Stomach (tissue), 9 donors: ENCODE data around the gene PLCB1. TPM values are rescaled to one million over a fixed set of nuclear protein-coding genes. Genes with fewer than 3 reads are reported as not detected.

Experiments
- DNase-seq, 2 donors: peaks; one replicate each; pipeline versions ENCODE4 v3.0.0 to v3.0.0-alpha.2; 2013 to 2019
- H3K27ac ChIP-seq, 5 donors: fragments of 200-600 bp in 4 of 5; sonication (generic) in 4 of 5; one replicate each; pipeline ENCODE4 v1.5.1; 2013 to 2019; ENCODE audit warnings: mild to moderate bottlenecking in 1 of 5, moderate library complexity in 1 of 5
- H3K27me3 ChIP-seq, 3 donors: fragments of 200-600 bp; sonication (generic); one replicate each; pipeline ENCODE4 v1.5.1; 2017 to 2019; ENCODE audit warnings: mixed run types in 1 of 3
- H3K36me3 ChIP-seq, 4 donors: fragments of 200-600 bp; sonication (generic); 1 replicate in 3 of 4; 2 replicates in 1 of 4; pipeline ENCODE4 v1.5.1; 2016 to 2019
- H3K4me1 ChIP-seq, 4 donors: fragments of 200-600 bp; sonication (generic); one replicate each; pipeline ENCODE4 v1.5.1; 2016 to 2019
- H3K4me3 ChIP-seq, 4 donors: fragments of 200-600 bp; sonication (generic) in 3 of 4; one replicate each; pipeline ENCODE4 v1.5.1; 2016 to 2019; ENCODE audit warnings: mild to moderate bottlenecking in 1 of 4
- H3K9me3 ChIP-seq, 4 donors: fragments of 200-600 bp; sonication (generic); one replicate each; pipeline ENCODE4 v1.5.1; 2016 to 2019
- CTCF ChIP-seq, 7 experiments: fragments of 450-650 bp in 4 of 7; fragments of 200-600 bp in 3 of 7; sonication (generic) in 3 of 7; IDR thresholded peaks; one replicate each; pipeline ENCODE4 v1.5.1; 2016 to 2019; ENCODE audit warnings: antibody characterized with exemption in 7 of 7, control low read depth in 2 of 7, mild to moderate bottlenecking in 1 of 7
- EP300 ChIP-seq: sonication (generic); formaldehyde crosslinking; IDR thresholded peaks from one replicate; pipeline ENCODE4 v1.6.1; 2017; ENCODE audit warnings: antibody characterized with exemption
- POLR2A ChIP-seq, 4 donors: fragments of 450-650 bp; IDR thresholded peaks; one replicate each; pipeline ENCODE4 v1.6.1; 2016; ENCODE audit warnings: antibody characterized with exemption in 4 of 4, control low read depth in 2 of 4, mild to moderate bottlenecking in 1 of 4, moderate library complexity in 1 of 4
- POLR2AphosphoS5 ChIP-seq, 3 donors: sonication (generic); formaldehyde crosslinking; IDR thresholded peaks; one replicate each; pipeline ENCODE4 v1.6.1; 2016; ENCODE audit warnings: antibody characterized with exemption in 3 of 3
- WGBS, 5 donors: extraction: QIAGEN DNeasy Blood & Tissue Kit in 3 of 5; methylation state at CpG; one replicate each; pipeline versions ENCODE4 v1.1.5 to v1.1.7; 2013 to 2018; 5-methylcytosine and 5-hydroxymethylcytosine counted together
- intact Hi-C: fragments of 100-400 bp; cut with DNase I; formaldehyde crosslinking; loops from one replicate; pipeline ENCODE4 v1.15.1; 2023; ENCODE audit warnings: low total_unique reads
- polyA plus RNA-seq, 3 donors: library from polyadenylated mRNA; stranded (reverse); fragments of 200-250 nt; gene quantifications; one replicate each; pipeline ENCODE4 v1.2.3, GENCODE V29; 2013
- total RNA-seq, 5 donors: library from RNA; depleted of rRNA; stranded (reverse); fragments of >200 nt; gene quantifications; one replicate each; pipeline versions ENCODE4 v1.1.0 to v1.2.3, GENCODE V29; 2014 to 2016
- donor health status: healthy with polysubstance abuse.
- donor health status: Bipolar disorder and iron deficiency.
- donor health status: healthy.

PLCB1 gene
- total and polyA plus RNA-seq, 8 donors = 4.1 to 66.5 (median 11.7) TPM

- Histone ChIP-seq H3K27me3 (no peaks in the 10 kb centered on the region), H3K4me3 (no peak overlapping the region), H3K4me1 (peaks cover 17 to 59% (median 28%) of the 10 kb centered on the region in 4 donors), H3K9me3 (no peaks in the 10 kb centered on the region), H3K36me3 (no peaks in the 10 kb centered on the region), H3K27ac (peak overlapping the region; percentile 13 to 71 (median 65))
- 95 to 97% (median 95%) methylated on average over 1 of the region's 1 CpG for WGBS, 5 donors
- TF ChIP-seq EP300 (no peak), POLR2A (IDR thresholded peaks at IDR 0.05) (no peak), POLR2AphosphoS5 (IDR thresholded peaks at IDR 0.05) (no peak), CTCF (IDR thresholded peaks at IDR 0.05) (no peak)
- intact Hi-C loops = no loop called here
- no peak for DNase-seq
Measured at GRCh38 chr20:8213270-8213669, 81.2 kb downstream of the PLCB1 start.

- no peak for DNase-seq
- Histone ChIP-seq H3K27ac (peak overlapping the region; percentile 64 to 75 (median 67)), H3K27me3 (no peaks in the 10 kb centered on the region), H3K9me3 (no peaks in the 10 kb centered on the region), H3K4me1 (peaks cover 17 to 58% (median 26%) of the 10 kb centered on the region in 4 donors), H3K4me3 (peak overlapping the region in 3 of 4 donors; percentile 14 to 22 (median 15)), H3K36me3 (no peaks in the 10 kb centered on the region)
- 48 to 63% (median 56%) methylated on average over 12 of the region's 12 CpGs for WGBS, 5 donors
- TF ChIP-seq CTCF (IDR thresholded peaks at IDR 0.05) = no peak
- no peak for TF ChIP-seq POLR2AphosphoS5 (IDR thresholded peaks at IDR 0.05)
- TF ChIP-seq POLR2A (IDR thresholded peaks at IDR 0.05) = no peak
- intact Hi-C loops = no loop called here
Measured at GRCh38 chr20:8213831-8214587, 81.9 kb downstream of the PLCB1 start.

- peak overlapping the region in 3 of 5 donors; percentile 64 to 71 (median 67) for H3K27ac ChIP-seq
- TF ChIP-seq POLR2AphosphoS5 (IDR thresholded peaks at IDR 0.05) = no peak
- TF ChIP-seq POLR2A (IDR thresholded peaks at IDR 0.05) = no peak
- TF ChIP-seq EP300 = no peak
- TF ChIP-seq CTCF (IDR thresholded peaks at IDR 0.05) = no peak
- no peak overlapping the region for H3K4me3 ChIP-seq
Measured at GRCh38 chr20:8215361-8215781, 83.3 kb downstream of the PLCB1 start.

GRCh38 chr20:8216375-8217200 lies 84.5 kb downstream of the PLCB1 start:
- no peak for DNase-seq
- TF ChIP-seq CTCF (IDR thresholded peaks at IDR 0.05) = no peak
- TF ChIP-seq POLR2A (IDR thresholded peaks at IDR 0.05) = no peak
- TF ChIP-seq EP300 = no peak
- no peak for TF ChIP-seq POLR2AphosphoS5 (IDR thresholded peaks at IDR 0.05)
- Histone ChIP-seq H3K36me3 (no peaks in the 10 kb centered on the region), H3K9me3 (no peaks in the 10 kb centered on the region), H3K4me3 (no peak overlapping the region), H3K27ac (peak overlapping the region in 1 of 5 donors; percentile 2), H3K27me3 (no peaks in the 10 kb centered on the region), H3K4me1 (peaks cover 16 to 53% (median 27%) of the 10 kb centered on the region in 4 donors)
- 87 to 93% (median 90%) methylated on average over 5 of the region's 5 CpGs for WGBS, 5 donors
- intact Hi-C loops = no loop called here

More at GRCh38 chr20:8215361-8215781, 83.3 kb downstream of the PLCB1 start:
- 50 to 75% (median 65%) methylated on average over 8 of the region's 8 CpGs for WGBS, 5 donors
- Histone ChIP-seq H3K4me1 (peaks cover 16 to 54% (median 25%) of the 10 kb centered on the region in 4 donors), H3K27me3 (no peaks in the 10 kb centered on the region), H3K36me3 (no peaks in the 10 kb centered on the region), H3K9me3 (no peaks in the 10 kb centered on the region)
- peak in 1 of 2 donors; percentile 64 for DNase-seq
- intact Hi-C loops = no loop called here
